HPDE6-E6E7 (cell line): Measurements from ENCODE around the gene TLX3.
"Not testable (repeated sequence)": the region's sequence is repeated elsewhere in the genome, so short reads cannot be mapped to it uniquely, and the experiment has no call there.

ENCODE experiments used
- DNase-seq: peaks from one replicate; pipeline ENCODE4 v3.0.0; 2011; ENCODE audit warnings: missing footprints; ENCODE audit errors: extremely low spot score

The TLX3 gene

GRCh38 chr5:171323806-171324632, 15.0 kb downstream of the TLX3 start:
- no peak for DNase-seq

- no peak for DNase-seq
These were observed 21.0 kb downstream of the TLX3 start for GRCh38 chr5:171330021-171330420.

- DNase-seq: no peak
These were observed 26.6 kb downstream of the TLX3 start for GRCh38 chr5:171335616-171336015.

GRCh38 chr5:171336521-171337209, 27.6 kb downstream of the TLX3 start:
- peak; percentile 37 for DNase-seq

GRCh38 chr5:171337210-171337569, 28.1 kb downstream of the TLX3 start:
- DNase-seq: no peak

GRCh38 chr5:171340042-171340441, 31.0 kb downstream of the TLX3 start:
- DNase-seq: no peak

GRCh38 chr5:171340491-171340890, 31.4 kb downstream of the TLX3 start:
- DNase-seq: no peak

GRCh38 chr5:171342362-171343111, 33.5 kb downstream of the TLX3 start:
- peak; percentile 41 for DNase-seq

- no peak for DNase-seq
These were observed 36.0 kb downstream of the TLX3 start for GRCh38 chr5:171344936-171345608.

GRCh38 chr5:171351536-171352073, 42.6 kb downstream of the TLX3 start:
- no peak for DNase-seq

GRCh38 chr5:171355302-171355724, 46.3 kb downstream of the TLX3 start:
- DNase-seq: no peak

- no peak for DNase-seq
These were observed 48.8 kb downstream of the TLX3 start for GRCh38 chr5:171357843-171358242.

GRCh38 chr5:171361151-171361550, 52.1 kb downstream of the TLX3 start:
- not testable (repeated sequence) for DNase-seq
